22Rv1 (cell line): ENCODE data around the gene ZSCAN18.

Experiments
- CTCF ChIP-seq: fragments of 450-650 bp; IDR thresholded peaks from 2 replicates; pipeline ENCODE4 v1.5.1; 2017; ENCODE audit warnings: mild to moderate bottlenecking
- ZFX ChIP-seq: fragments of 450-650 bp; IDR thresholded peaks from 2 replicates; pipeline ENCODE4 v1.6.1; 2017; ENCODE audit warnings: antibody characterized with exemption, borderline replicate concordance

GRCh38 chr19:58097781-58098681 lies at the start of gene ZSCAN18:
- TF ChIP-seq CTCF (no peak), ZFX (no peak)
